Measurements from ENCODE around the gene CST8.

Gene CST8

GRCh38 chr20:23524146-23524545 lies 33.2 kb downstream of the CST8 start:
- DNase-seq = no peak

GRCh38 chr20:23526850-23527249 lies 35.9 kb downstream of the CST8 start:
- DNase-seq = no peak

GRCh38 chr20:23528867-23529431 lies 38.0 kb downstream of the CST8 start:
- DNase-seq = no peak

GRCh38 chr20:23530937-23531567 lies 40.1 kb downstream of the CST8 start:
- no peak for DNase-seq

- no peak for DNase-seq
Measured at GRCh38 chr20:23532533-23532932, 41.6 kb downstream of the CST8 start.

- no peak for DNase-seq
Measured at GRCh38 chr20:23533161-23533560, 42.2 kb downstream of the CST8 start.

- no peak for DNase-seq
Measured at GRCh38 chr20:23534801-23535593, 44.1 kb downstream of the CST8 start.

GRCh38 chr20:23536328-23536974 lies 45.5 kb downstream of the CST8 start:
- no peak for DNase-seq

GRCh38 chr20:23537030-23537429 lies 46.1 kb downstream of the CST8 start:
- no peak for DNase-seq

GRCh38 chr20:23540624-23541023 lies 49.7 kb downstream of the CST8 start:
- no peak for DNase-seq

- DNase-seq = peak; percentile 60
Measured at GRCh38 chr20:23541330-23541729, 50.4 kb downstream of the CST8 start.

- no peak for DNase-seq
Measured at GRCh38 chr20:23541776-23542175, 50.9 kb downstream of the CST8 start.

GRCh38 chr20:23542801-23543200 lies 51.9 kb downstream of the CST8 start:
- DNase-seq = no peak

GRCh38 chr20:23544133-23544532 lies 53.2 kb downstream of the CST8 start:
- no peak for DNase-seq

All from GDM1 (cell line).